ENCODE data around the gene PTPN12.

DNA sequence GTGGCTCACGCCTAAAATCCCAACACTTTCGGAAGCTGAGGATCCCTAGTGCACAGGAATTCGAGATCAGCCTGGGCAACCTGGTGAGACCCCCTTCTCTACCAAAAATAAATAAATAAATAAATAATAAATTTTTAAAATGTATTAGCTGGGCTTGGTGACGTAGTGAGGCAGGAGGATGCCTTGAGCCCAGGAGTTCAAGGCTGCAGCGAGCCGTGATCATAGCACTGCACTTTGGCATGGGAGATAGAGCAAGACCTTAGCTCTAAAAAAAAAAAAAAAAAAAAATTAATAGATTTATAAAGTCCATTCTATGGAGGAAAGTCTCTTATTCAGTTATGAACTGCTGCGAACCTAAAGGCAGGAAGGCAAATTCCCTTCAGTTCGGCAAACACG is 1.1 kb upstream of the PTPN12 start:
- TF ChIP-seq EZH2 (IDR thresholded peaks at IDR 0.05; ENCODE audit: borderline replicate concordance, insufficient read depth, low read depth, low read length, poor library complexity, severe bottlenecking) (no peak), CTCF (IDR thresholded peaks at IDR 0.05) (no peak)

Measured in B cell (primary cell).